ENCODE data around the gene C1orf141. TPM values are rescaled to one million over a fixed set of nuclear protein-coding genes. Genes with fewer than 3 reads are reported as not detected.
"Not testable (repeated sequence)": the region's sequence is repeated elsewhere in the genome, so short reads cannot be mapped to it uniquely, and the experiment has no call there.

Gene C1orf141
- total RNA-seq, 4 donors from 2014 or later = not detected

- 20% methylated on average over 9 of the region's 9 CpGs for WGBS
- intact Hi-C loops (cut with DNase I) = loop anchor here (1.0 to 5.0 kb wide), 3 partner anchors 97 to 384 kb away; partner anchors contain the start of gene SLC35D1
- H3K27me3 ChIP-seq = no peaks in the 10 kb centered on the region
- no peaks in the 10 kb centered on the region for H3K9me3 ChIP-seq
- peaks cover 7 to 10% (median 9%) of the 10 kb centered on the region in 4 donors for H3K4me1 ChIP-seq
- H3K36me3 ChIP-seq = no peaks in the 10 kb centered on the region
- DNase-seq (ENCODE audit: extremely low spot score) = no peak
- no peak overlapping the region for H3K27ac ChIP-seq (replicated peaks in 1 of 4)
- no peak overlapping the region for H3K4me3 ChIP-seq
- TF ChIP-seq CTCF (IDR thresholded peaks at IDR 0.05) (peak; percentile 63 to 82 (median 79)), POLR2AphosphoS5 (IDR thresholded peaks at IDR 0.05) (no peak), POLR2A (IDR thresholded peaks at IDR 0.05; ENCODE audit: low read depth) (no peak)
Measured at GRCh38 chr1:67149179-67149770, 14.5 kb upstream of the C1orf141 start.

- DNase-seq (ENCODE audit: extremely low spot score) = no peak
- Histone ChIP-seq H3K27ac (replicated peaks in 1 of 4) (no peak overlapping the region), H3K36me3 (no peaks in the 10 kb centered on the region), H3K27me3 (no peaks in the 10 kb centered on the region), H3K4me3 (no peak overlapping the region), H3K4me1 (peaks cover 7 to 10% (median 9%) of the 10 kb centered on the region in 4 donors), H3K9me3 (no peaks in the 10 kb centered on the region)
- TF ChIP-seq POLR2AphosphoS5 (IDR thresholded peaks at IDR 0.05) (no peak), CTCF (IDR thresholded peaks at IDR 0.05) (no peak), EP300 (IDR thresholded peaks at IDR 0.05) (no peak), POLR2A (IDR thresholded peaks at IDR 0.05; ENCODE audit: low read depth) (no peak)
- intact Hi-C loops (cut with DNase I) = loop anchor here (1.0 to 5.0 kb wide), 3 partner anchors 96 to 384 kb away; partner anchors contain the start of gene SLC35D1
- 48% methylated on average over 6 of the region's 6 CpGs for WGBS
Measured at GRCh38 chr1:67148516-67149178, 13.9 kb upstream of the C1orf141 start.

GRCh38 chr1:67147973-67148372 lies 13.2 kb upstream of the C1orf141 start:
- DNase-seq (ENCODE audit: extremely low spot score); H3K9me3 ChIP-seq; H3K27me3 ChIP-seq; H3K27ac ChIP-seq (replicated peaks in 1 of 4); H3K36me3 ChIP-seq; H3K4me3 ChIP-seq: not testable (repeated sequence)
- intact Hi-C loops (cut with DNase I) = loop anchor here (2.0 to 5.0 kb wide), 2 partner anchors 96 to 383 kb away; partner anchors contain the start of gene SLC35D1
- H3K4me1 ChIP-seq = peaks cover 7 to 10% (median 9%) of the 10 kb centered on the region in 4 donors
- 93% methylated on average over 20 of the region's 20 CpGs for WGBS

GRCh38 chr1:67146539-67146938 lies 11.8 kb upstream of the C1orf141 start:
- no peak for TF ChIP-seq EP300 (IDR thresholded peaks at IDR 0.05)
- no peak for TF ChIP-seq POLR2AphosphoS5 (IDR thresholded peaks at IDR 0.05)
- no peak for TF ChIP-seq POLR2A (IDR thresholded peaks at IDR 0.05; ENCODE audit: low read depth)
- no peak for TF ChIP-seq CTCF (IDR thresholded peaks at IDR 0.05)
- no peak overlapping the region for H3K4me3 ChIP-seq
- no peak for DNase-seq (ENCODE audit: extremely low spot score)
- no peak overlapping the region for H3K27ac ChIP-seq (replicated peaks in 1 of 4)
- H3K4me1 ChIP-seq = peaks cover 7 to 10% (median 9%) of the 10 kb centered on the region in 4 donors
- no peaks in the 10 kb centered on the region for H3K36me3 ChIP-seq
- no peaks in the 10 kb centered on the region for H3K9me3 ChIP-seq
- intact Hi-C loops (cut with DNase I) = loop anchor here (5.0 kb wide), 1 partner anchor 94 kb away; the partner anchor contains the start of gene SLC35D1
- no peaks in the 10 kb centered on the region for H3K27me3 ChIP-seq
- 91% methylated on average over 3 of the region's 3 CpGs for WGBS

- H3K4me1 ChIP-seq = peaks cover 7 to 10% (median 9%) of the 10 kb centered on the region in 4 donors
- H3K4me3 ChIP-seq = no peak overlapping the region
- 97% methylated on average over 3 of the region's 3 CpGs for WGBS
- TF ChIP-seq POLR2A (IDR thresholded peaks at IDR 0.05; ENCODE audit: low read depth) (no peak), POLR2AphosphoS5 (IDR thresholded peaks at IDR 0.05) (no peak), CTCF (IDR thresholded peaks at IDR 0.05) (no peak), EP300 (IDR thresholded peaks at IDR 0.05) (no peak)
- H3K36me3 ChIP-seq = no peaks in the 10 kb centered on the region
- intact Hi-C loops (cut with DNase I) = loop anchor here (5.0 kb wide), 1 partner anchor 94 kb away; the partner anchor contains the start of gene SLC35D1
- no peak for DNase-seq (ENCODE audit: extremely low spot score)
- H3K27ac ChIP-seq (replicated peaks in 1 of 4) = no peak overlapping the region
- no peaks in the 10 kb centered on the region for H3K9me3 ChIP-seq
- H3K27me3 ChIP-seq = no peaks in the 10 kb centered on the region
Measured at GRCh38 chr1:67146101-67146500, 11.3 kb upstream of the C1orf141 start.
